K562 (cell line): Measurements from ENCODE around the gene USP17L22. TPM values are rescaled to one million over a fixed set of nuclear protein-coding genes. Genes with fewer than 3 reads are reported as not detected.
"Not testable (repeated sequence)": the region's sequence is repeated elsewhere in the genome, so short reads cannot be mapped to it uniquely, and the experiment has no call there.

Experiments used
- ATAC-seq: fragments of 200-7000 bp; cut with Tn5 transposase; 3 replicates; pipeline ENCODE4 v1.9.1; 2020; ENCODE audit warnings: moderate library complexity
- BruUV-seq: library from RNA; stranded (reverse); fragments of 400-500 nt; replicated peaks from 2 replicates; lab custom pipeline; 2021; lab: Mats Ljungman, UMichigan
- CTCF ChIA-PET: fragments of 300-600 bp; formaldehyde crosslinking; extraction: SDS; loops from one replicate; lab custom pipeline; 2021; ENCODE audit warnings: low intra/inter-chr PET ratio; lab: Yijun Ruan, JAX
- POLR2A ChIA-PET: fragments of 300-600, 350-650 bp; sonication (Branson Sonifier 250); formaldehyde crosslinking; extraction: SDS; loops from one replicate; lab custom pipeline; 2021; ENCODE audit warnings: antibody characterized with exemption, inconsistent platforms; lab: Yijun Ruan, JAX
- DNase-seq, 4 experiments: peaks; one replicate each; pipeline versions ENCODE4 v3.0.0 to v3.0.0-alpha.2; 2011 to 2018; ENCODE audit warnings: low spot score in 3 of 4, mixed read lengths in 3 of 4; ENCODE audit errors: extremely low read depth in 1 of 4
- FAIRE-seq: peaks from 2 replicates; lab custom pipeline; 2011; peaks lifted over from hg19 to GRCh38; lab: Jason Lieb, UNC
- H2AFZ ChIP-seq: 2 replicates; pipeline ENCODE4 v1.6.0; 2011; ENCODE audit warnings: low read depth, low read length, control low read depth, inconsistent platforms
- H3K27ac ChIP-seq: fragments of 200-600 bp; 3 replicates; pipeline ENCODE4 v1.8.0; 2011; ENCODE audit warnings: low read depth, mild to moderate bottlenecking, control low read depth, inconsistent platforms, low read length, moderate library complexity, mixed read lengths; ENCODE audit errors: extremely low read depth
- H3K27me3 ChIP-seq, 2 experiments: fragments of 300-600 bp in 1 of 2; 2 replicates in 1 of 2; 3 replicates in 1 of 2; pipeline versions ENCODE4 v1.6.0 to v1.8.0; 2011; ENCODE audit warnings: inconsistent platforms in 2 of 2, low read length in 2 of 2, mild to moderate bottlenecking in 1 of 2, mixed read lengths in 1 of 2, moderate library complexity in 1 of 2; ENCODE audit not compliant: control insufficient read depth in 2 of 2, insufficient read depth in 2 of 2
- H3K36me3 ChIP-seq: fragments of 300-600 bp; 3 replicates; pipeline ENCODE4 v1.8.0; 2011; ENCODE audit warnings: mild to moderate bottlenecking, low read length, inconsistent platforms; ENCODE audit not compliant: control insufficient read depth, insufficient read depth
- H3K4me1 ChIP-seq, 2 experiments: fragments of 200-600 bp in 1 of 2; replicated peaks in 1 of 2; 2 replicates in 1 of 2; 3 replicates in 1 of 2; pipeline versions ENCODE4 v1.5.1 to v1.8.0; 2011; ENCODE audit warnings: inconsistent platforms in 2 of 2, low read length in 2 of 2, mild to moderate bottlenecking in 1 of 2, mixed read lengths in 1 of 2, moderate library complexity in 1 of 2; ENCODE audit not compliant: control insufficient read depth in 2 of 2, insufficient read depth in 2 of 2
- H3K4me2 ChIP-seq: 2 replicates; pipeline ENCODE4 v1.6.1; 2011; ENCODE audit warnings: low read length, control low read depth, inconsistent platforms, mixed read lengths; ENCODE audit not compliant: insufficient read depth
- H3K4me3 ChIP-seq: fragments of 200-600 bp; sonication (generic), shearing (Covaris generic); 2 replicates; pipeline ENCODE4 v1.5.1; 2016; ENCODE audit warnings: control low read depth, inconsistent platforms
- H3K79me2 ChIP-seq: fragments of 200-600 bp; 3 replicates; pipeline ENCODE4 v1.8.0; 2011; ENCODE audit warnings: low read length, inconsistent platforms; ENCODE audit not compliant: control insufficient read depth, insufficient read depth
- H3K9ac ChIP-seq, 2 experiments: 2 replicates each; pipeline versions ENCODE4 v1.6.0 to v1.6.1; 2011; ENCODE audit warnings: low read depth in 2 of 2, low read length in 2 of 2, control low read depth in 1 of 2, inconsistent platforms in 1 of 2, mild to moderate bottlenecking in 1 of 2, mixed read lengths in 1 of 2; ENCODE audit not compliant: insufficient read depth in 1 of 2
- H3K9me1 ChIP-seq: one replicate; pipeline ENCODE4 v1.6.0; 2011; ENCODE audit warnings: inconsistent platforms, mild to moderate bottlenecking, low read length, moderate library complexity; ENCODE audit not compliant: control insufficient read depth, insufficient read depth
- H3K9me3 ChIP-seq: replicated peaks from 2 replicates; pipeline ENCODE4 v1.5.1; 2011; ENCODE audit warnings: low read depth, low read length, inconsistent platforms; ENCODE audit not compliant: control insufficient read depth, insufficient read depth
- H4K20me1 ChIP-seq: replicated peaks from 2 replicates; pipeline ENCODE4 v1.6.1; 2011; ENCODE audit warnings: low read length, inconsistent platforms, mixed read lengths; ENCODE audit not compliant: control insufficient read depth, insufficient read depth
- WGBS: fragments of 100-300 bp; shearing (Covaris generic); methylation state at CpG from one replicate; pipeline ENCODE4 v1.1.6; 2016; ENCODE audit warnings: low coverage, mixed read lengths; ENCODE audit not compliant: insufficient coverage; ENCODE audit errors: missing lambda C conversion rate; 5-methylcytosine and 5-hydroxymethylcytosine counted together
- in situ Hi-C: fragments of 300-500 bp; cut with MboI; formaldehyde crosslinking; loops from 4 replicates; pipeline ENCODE4 v1.15.0; 2018; ENCODE audit warnings: inconsistent platforms, mixed read lengths
- intact Hi-C: fragments of 100-400 bp; cut with micrococcal nuclease; formaldehyde crosslinking; loops from 2 replicates; pipeline ENCODE4 v1.14.2; 2022
- polyA plus RNA-seq, 8 experiments: library from polyadenylated mRNA; depleted of rRNA in 4 of 8; stranded (reverse) in 5 of 8; unstranded in 3 of 8; fragments of >200 nt; fragmentation: Nextera tagmentation in 2 of 8; fragmentation: Illumina TruSeq in 1 of 8; extraction: Ambion mirVana in 2 of 8; extraction: Trizol in 1 of 8; gene quantifications; 2 replicates each; pipeline versions ENCODE4 v1.2.1 to v1.2.3, GENCODE V29; 2011 to 2014; ENCODE audit warnings: inconsistent platforms in 1 of 8, missing spikeins in 1 of 8
- total RNA-seq, 7 experiments: library from RNA; depleted of rRNA in 6 of 7; stranded (reverse); fragments of >200 nt in 6 of 7; fragmentation: Illumina TruSeq in 2 of 7; extraction: Trizol in 2 of 7; gene quantifications; 2 replicates each; pipeline versions ENCODE4 v1.2.1 to v1.2.3, GENCODE V29; 2011 to 2021; ENCODE audit warnings: low replicate concordance in 1 of 7

USP17L22 gene
- total and polyA plus RNA-seq, 9 of the 15 experiments (the other 6 are each of a cell fraction or from before 2014, with no cell fraction given): not detected

- H3K9me3 ChIP-seq, H4K20me1 ChIP-seq, H3K36me3 ChIP-seq, H2AFZ ChIP-seq, FAIRE-seq, H3K27ac ChIP-seq, CTCF ChIA-PET, H3K4me1 ChIP-seq, H3K4me2 ChIP-seq, H3K9ac ChIP-seq, H3K79me2 ChIP-seq, ATAC-seq, DNase-seq, H3K9me1 ChIP-seq, POLR2A ChIA-PET, BruUV-seq, in situ Hi-C loops, intact Hi-C loops, H3K27me3 ChIP-seq, H3K4me3 ChIP-seq: not testable (repeated sequence)
- WGBS: 0% methylated on average over 4 of the region's 8 CpGs
These were observed 37.2 kb upstream of the USP17L22 start for GRCh38 chr4:9230249-9230648.

DNA sequence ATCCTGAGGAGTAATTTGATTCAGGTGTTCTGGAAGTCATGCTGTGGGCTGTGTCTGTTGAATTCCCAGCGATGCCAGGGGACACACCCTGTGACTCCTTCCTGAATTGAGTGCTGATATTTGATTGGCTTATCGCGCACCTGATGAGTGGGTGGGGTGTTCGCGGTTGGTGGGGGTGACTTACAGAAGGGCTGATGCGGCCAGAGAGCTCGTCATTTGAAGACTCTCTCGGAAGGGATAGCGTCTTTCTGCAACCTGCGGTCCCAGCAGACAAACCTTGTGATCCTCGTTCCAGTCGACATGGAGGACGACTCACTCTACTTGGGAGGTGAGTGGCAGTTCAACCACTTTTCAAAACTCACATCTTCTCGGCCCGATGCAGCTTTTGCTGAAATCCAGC is 33.3 kb upstream of the USP17L22 start, which contains the start of gene USP17L15:
TSS of gene USP17L15 (plus strand) at position 301 of the 400 bp plus-strand sequence. CDS start at position 301, 0 bp downstream.
- H3K9me3 ChIP-seq, intact Hi-C loops, H3K4me1 ChIP-seq, BruUV-seq, H3K27ac ChIP-seq, H3K27me3 ChIP-seq, FAIRE-seq, H3K4me2 ChIP-seq, H3K4me3 ChIP-seq, H3K36me3 ChIP-seq, H4K20me1 ChIP-seq, ATAC-seq, H3K9me1 ChIP-seq, H3K9ac ChIP-seq, H2AFZ ChIP-seq, H3K79me2 ChIP-seq, in situ Hi-C loops, POLR2A ChIA-PET, CTCF ChIA-PET, DNase-seq: not testable (repeated sequence)
- no CpG with 5 or more reads among the region's 15 CpGs for whole genome bisulfite sequencing

GRCh38 chr4:9238461-9238860 is 29.0 kb upstream of the USP17L22 start:
- FAIRE-seq, POLR2A ChIA-PET, H3K79me2 ChIP-seq, in situ Hi-C loops, intact Hi-C loops, H3K4me1 ChIP-seq, DNase-seq, ATAC-seq, H3K9me3 ChIP-seq, H4K20me1 ChIP-seq, H3K4me2 ChIP-seq, H3K4me3 ChIP-seq, CTCF ChIA-PET, H3K9ac ChIP-seq, BruUV-seq, H3K9me1 ChIP-seq, H2AFZ ChIP-seq, H3K27me3 ChIP-seq, H3K27ac ChIP-seq, H3K36me3 ChIP-seq: not testable (repeated sequence)
- 0% methylated on average over 3 of the region's 12 CpGs for WGBS

DNA sequence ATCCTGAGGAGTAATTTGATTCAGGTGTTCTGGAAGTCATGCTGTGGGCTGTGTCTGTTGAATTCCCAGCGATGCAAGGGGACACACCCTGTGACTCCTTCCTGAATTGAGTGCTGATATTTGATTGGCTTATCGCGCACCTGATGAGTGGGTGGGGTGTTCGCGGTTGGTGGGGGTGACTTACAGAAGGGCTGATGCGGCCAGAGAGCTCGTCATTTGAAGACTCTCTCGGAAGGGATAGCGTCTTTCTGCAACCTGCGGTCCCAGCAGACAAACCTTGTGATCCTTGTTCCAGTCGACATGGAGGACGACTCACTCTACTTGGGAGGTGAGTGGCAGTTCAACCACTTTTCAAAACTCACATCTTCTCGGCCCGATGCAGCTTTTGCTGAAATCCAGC is 23.8 kb upstream of the USP17L22 start, which contains the start of gene USP17L17:
TSS of gene USP17L17 (plus strand) at position 301 of the 400 bp plus-strand sequence. CDS start at position 301, 0 bp downstream.
- not testable (repeated sequence) for BruUV-seq, H3K79me2 ChIP-seq, H2AFZ ChIP-seq

More for the DNA sequence above, 23.8 kb upstream of the USP17L22 start, which contains the start of gene USP17L17:
- WGBS: 3% methylated on average over 5 of the region's 14 CpGs
- DNase-seq, CTCF ChIA-PET, H3K4me2 ChIP-seq, H3K4me3 ChIP-seq, intact Hi-C loops, ATAC-seq, H3K9me3 ChIP-seq, H3K27ac ChIP-seq, H4K20me1 ChIP-seq, FAIRE-seq, H3K9me1 ChIP-seq, H3K27me3 ChIP-seq, POLR2A ChIA-PET, H3K9ac ChIP-seq, H3K4me1 ChIP-seq, H3K36me3 ChIP-seq: not testable (repeated sequence)
- in situ Hi-C loops: loop anchor here (10.0 kb wide), 1 partner anchor 131 kb away; no protein-coding TSS in a partner anchor
